Measurements from ENCODE around the gene E2F2.

The E2F2 gene

GRCh38 chr1:23462766-23463165 lies 68.3 kb downstream of the E2F2 start:
- DNase-seq (ENCODE audit: insufficient read length, low spot score) (no peak), FAIRE-seq (no peak)
- TF ChIP-seq, protein P1, sequence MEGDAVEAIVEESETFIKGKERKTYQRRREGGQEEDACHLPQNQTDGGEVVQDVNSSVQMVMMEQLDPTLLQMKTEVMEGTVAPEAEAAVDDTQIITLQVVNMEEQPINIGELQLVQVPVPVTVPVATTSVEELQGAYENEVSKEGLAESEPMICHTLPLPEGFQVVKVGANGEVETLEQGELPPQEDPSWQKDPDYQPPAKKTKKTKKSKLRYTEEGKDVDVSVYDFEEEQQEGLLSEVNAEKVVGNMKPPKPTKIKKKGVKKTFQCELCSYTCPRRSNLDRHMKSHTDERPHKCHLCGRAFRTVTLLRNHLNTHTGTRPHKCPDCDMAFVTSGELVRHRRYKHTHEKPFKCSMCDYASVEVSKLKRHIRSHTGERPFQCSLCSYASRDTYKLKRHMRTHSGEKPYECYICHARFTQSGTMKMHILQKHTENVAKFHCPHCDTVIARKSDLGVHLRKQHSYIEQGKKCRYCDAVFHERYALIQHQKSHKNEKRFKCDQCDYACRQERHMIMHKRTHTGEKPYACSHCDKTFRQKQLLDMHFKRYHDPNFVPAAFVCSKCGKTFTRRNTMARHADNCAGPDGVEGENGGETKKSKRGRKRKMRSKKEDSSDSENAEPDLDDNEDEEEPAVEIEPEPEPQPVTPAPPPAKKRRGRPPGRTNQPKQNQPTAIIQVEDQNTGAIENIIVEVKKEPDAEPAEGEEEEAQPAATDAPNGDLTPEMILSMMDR (IDR thresholded peaks at IDR 0.05; ENCODE audit: insufficient read depth, missing control alignments) = no peak

GRCh38 chr1:23461050-23461449 lies 70.0 kb downstream of the E2F2 start:
- FAIRE-seq (no peak), DNase-seq (ENCODE audit: insufficient read length, low spot score) (no peak)
- TF ChIP-seq, protein P1 (IDR thresholded peaks at IDR 0.05; ENCODE audit: insufficient read depth, missing control alignments) = no peak

DNA sequence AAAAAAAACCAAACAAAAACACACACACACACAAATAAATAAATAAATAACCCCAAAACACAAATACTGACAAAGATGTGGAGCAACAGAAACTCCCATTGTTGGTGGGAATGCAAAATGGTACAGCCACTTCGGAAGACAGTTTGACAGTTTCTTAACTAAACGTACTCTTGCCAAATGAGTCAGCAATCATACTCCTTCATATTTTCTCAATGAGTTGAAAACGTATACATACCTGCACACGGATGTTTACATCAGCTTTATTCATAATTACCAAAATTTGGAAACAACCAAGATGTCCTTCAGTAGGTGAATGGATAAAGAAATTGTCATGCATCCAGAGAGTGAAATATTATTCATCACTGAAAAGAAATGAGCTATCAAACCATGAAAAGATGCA lies 70.5 kb downstream of the E2F2 start:
- no peak for FAIRE-seq
- TF ChIP-seq, protein P1 (IDR thresholded peaks at IDR 0.05; ENCODE audit: insufficient read depth, missing control alignments) = no peak
- no peak for DNase-seq (ENCODE audit: insufficient read length, low spot score)

GRCh38 chr1:23459338-23459757 lies 71.7 kb downstream of the E2F2 start:
- TF ChIP-seq, protein P1 (IDR thresholded peaks at IDR 0.05; ENCODE audit: insufficient read depth, missing control alignments) = no peak
- no peak for FAIRE-seq
- no peak for DNase-seq (ENCODE audit: insufficient read length, low spot score)

All from D721Med (cell line).